Activated T-helper 1 cell treated with anti-CD3 and anti-CD28 coated beads, Interleukin-12 subunit alpha, Interleukin-12 subunit beta, Interleukin-2, Interleukin-4 antibody, amounts not matched to agents 30 ng/mL and 10 ng/mL and 1 ng/mL, durations not matched to agents 14 hours and 24 hours and 36 hours (primary cell): ENCODE measurements around the gene SERPIND1. TPM values are rescaled to one million over a fixed set of nuclear protein-coding genes. Genes with fewer than 3 reads are reported as not detected.
"Not testable (repeated sequence)": the region's sequence is repeated elsewhere in the genome, so short reads cannot be mapped to it uniquely, and the experiment has no call there.

Experiments
- DNase-seq: peaks from one replicate; pipeline ENCODE4 v3.0.0; 2021; ENCODE audit warnings: low spot score
- H3K27ac Mint-ChIP-seq: one replicate; pipeline ENCODE4 v1.8.0; 2021; ENCODE audit warnings: mild to moderate bottlenecking, mixed read lengths
- H3K27me3 Mint-ChIP-seq: one replicate; pipeline ENCODE4 v1.8.0; 2022; ENCODE audit warnings: mild to moderate bottlenecking, moderate library complexity, mixed read lengths; ENCODE audit not compliant: insufficient read depth
- H3K36me3 Mint-ChIP-seq: one replicate; pipeline ENCODE4 v1.8.0; 2021; ENCODE audit warnings: low read depth, mixed read lengths
- H3K4me1 Mint-ChIP-seq: one replicate; pipeline ENCODE4 v1.8.0; 2021; ENCODE audit warnings: low read depth, mixed read lengths
- H3K4me3 Mint-ChIP-seq: one replicate; pipeline ENCODE4 v1.8.0; 2021; ENCODE audit warnings: mild to moderate bottlenecking, moderate library complexity, mixed read lengths
- H3K9me3 Mint-ChIP-seq: one replicate; pipeline ENCODE4 v1.8.0; 2021; ENCODE audit warnings: mixed read lengths
- intact Hi-C: fragments of 100-400 bp; cut with micrococcal nuclease; formaldehyde crosslinking; loops from one replicate; pipeline ENCODE4 v1.15.1; 2024
- total RNA-seq: library from RNA; stranded (reverse); gene quantifications from 2 replicates; pipeline ENCODE4 v1.2.3, GENCODE V29; 2022

Gene SERPIND1
- total RNA-seq, 1 donor from 2014 or later, result not detected

DNA sequence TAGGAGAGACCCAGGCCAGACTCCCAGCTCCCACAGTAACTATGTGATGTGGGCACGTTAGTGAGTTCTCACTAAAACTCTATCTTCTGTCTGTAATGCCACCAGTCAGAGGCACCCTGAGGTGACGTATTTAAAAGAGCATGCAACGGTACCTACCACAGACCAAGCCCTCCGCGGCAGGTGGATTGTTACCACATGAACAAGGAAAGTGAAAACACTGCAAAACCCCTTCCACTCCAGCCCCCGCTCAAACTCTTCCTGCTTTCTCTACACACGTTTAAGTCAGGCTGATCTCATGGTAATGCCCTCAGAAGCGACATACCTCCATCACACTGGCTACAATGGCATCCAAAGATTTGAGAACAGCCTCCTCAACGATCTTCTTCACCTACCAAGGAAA is 36.7 kb downstream of the SERPIND1 start:
- no peak overlapping the region for H3K27ac Mint-ChIP-seq
- peaks cover 40% of the 10 kb centered on the region for H3K36me3 Mint-ChIP-seq
- peaks cover 15% of the 10 kb centered on the region for H3K4me1 Mint-ChIP-seq
- intact Hi-C loops, result no loop called here
- no peak overlapping the region for H3K4me3 Mint-ChIP-seq
- no peak for DNase-seq
- no peaks in the 10 kb centered on the region for H3K27me3 Mint-ChIP-seq
- H3K9me3 Mint-ChIP-seq, result no peaks in the 10 kb centered on the region

DNA sequence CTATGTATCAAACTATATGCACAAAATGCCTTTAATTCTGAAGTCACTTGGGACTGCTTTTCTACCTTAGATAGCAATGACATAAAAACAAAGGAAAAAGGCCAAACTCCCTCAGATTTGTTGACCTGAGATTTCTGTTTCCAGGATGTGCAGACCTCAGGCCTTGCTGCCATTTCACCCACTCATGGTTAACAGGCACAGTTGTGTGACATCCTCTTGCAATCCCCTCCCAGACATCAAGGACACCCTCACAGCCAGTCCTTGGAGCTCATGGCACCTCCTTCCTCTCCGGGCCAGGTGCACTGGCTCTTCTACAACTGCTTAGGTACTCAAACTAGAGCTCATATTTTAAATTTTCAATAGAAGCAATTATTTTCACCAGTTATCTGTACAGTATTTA is 37.3 kb downstream of the SERPIND1 start:
- Mint-ChIP-seq H3K27ac (peak overlapping the region; percentile 47), H3K36me3 (peaks cover 38% of the 10 kb centered on the region)

DNA sequence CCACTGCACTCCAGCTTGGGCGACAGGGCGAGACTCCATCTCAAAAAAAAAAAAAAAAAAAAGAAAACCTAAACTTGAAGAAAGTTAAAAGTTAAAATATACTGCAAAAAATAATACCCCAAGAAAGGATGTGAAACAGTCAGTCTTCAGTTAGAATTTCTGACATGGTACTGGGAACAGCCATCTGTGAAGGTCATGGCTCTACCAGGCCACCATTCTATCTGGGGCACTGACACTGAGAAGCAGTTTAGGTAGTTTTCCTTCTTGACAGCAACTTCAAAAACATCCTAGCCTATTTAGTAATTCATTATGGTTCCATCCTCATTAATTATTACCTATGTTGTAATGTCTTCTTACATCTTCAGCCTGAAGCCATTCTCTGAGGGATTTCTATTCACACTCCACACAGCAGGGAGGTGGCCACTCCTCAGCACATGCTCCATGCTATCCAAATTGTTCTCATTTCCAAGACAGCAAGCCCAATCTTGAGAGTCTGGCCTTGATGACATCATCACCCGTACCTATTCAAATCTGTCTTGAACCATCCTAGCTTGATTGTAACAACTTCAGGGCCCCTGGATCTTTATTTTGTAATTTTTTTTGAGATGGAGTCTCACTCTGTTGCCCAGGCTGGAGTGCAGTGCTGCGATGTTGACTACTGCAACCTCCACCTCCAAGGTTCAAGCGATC is 38.2 kb downstream of the SERPIND1 start:
- Mint-ChIP-seq H3K27ac (no peak overlapping the region), H3K27me3 (no peaks in the 10 kb centered on the region), H3K4me3 (no peak overlapping the region), H3K4me1 (peaks cover 15% of the 10 kb centered on the region), H3K9me3 (no peaks in the 10 kb centered on the region), H3K36me3 (peaks cover 42% of the 10 kb centered on the region)
- DNase-seq, result no peak
- intact Hi-C loops, result no loop called here

More for the DNA sequence above, 37.3 kb downstream of the SERPIND1 start:
- H3K4me3 Mint-ChIP-seq, result no peak overlapping the region
- H3K9me3 Mint-ChIP-seq, result no peaks in the 10 kb centered on the region
- peaks cover 15% of the 10 kb centered on the region for H3K4me1 Mint-ChIP-seq
- DNase-seq, result no peak
- intact Hi-C loops, result no loop called here
- no peaks in the 10 kb centered on the region for H3K27me3 Mint-ChIP-seq

DNA sequence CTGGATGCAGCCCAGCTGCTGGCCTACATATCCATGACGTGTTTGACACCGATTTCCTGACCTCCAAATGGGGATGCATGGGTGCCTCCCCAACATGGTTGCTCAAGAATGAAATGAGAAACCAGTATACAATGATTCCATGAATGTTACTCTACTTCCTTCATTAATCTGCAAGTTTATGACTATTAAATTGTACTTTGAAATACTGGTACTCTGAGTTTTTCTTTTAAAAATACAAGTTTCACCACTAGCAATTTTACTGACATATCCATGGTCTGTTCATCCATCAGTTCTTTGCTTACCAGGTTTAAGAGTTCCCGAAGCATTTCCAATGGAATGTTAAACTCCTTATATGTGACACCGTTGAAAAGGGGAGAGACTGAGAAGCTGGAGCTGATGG is 39.1 kb downstream of the SERPIND1 start:
- Mint-ChIP-seq H3K9me3 (no peaks in the 10 kb centered on the region), H3K4me3 (no peak overlapping the region), H3K27me3 (no peaks in the 10 kb centered on the region), H3K27ac (no peak overlapping the region), H3K4me1 (peaks cover 15% of the 10 kb centered on the region), H3K36me3 (peaks cover 38% of the 10 kb centered on the region)
- DNase-seq, result no peak
- intact Hi-C loops, result no loop called here

DNA sequence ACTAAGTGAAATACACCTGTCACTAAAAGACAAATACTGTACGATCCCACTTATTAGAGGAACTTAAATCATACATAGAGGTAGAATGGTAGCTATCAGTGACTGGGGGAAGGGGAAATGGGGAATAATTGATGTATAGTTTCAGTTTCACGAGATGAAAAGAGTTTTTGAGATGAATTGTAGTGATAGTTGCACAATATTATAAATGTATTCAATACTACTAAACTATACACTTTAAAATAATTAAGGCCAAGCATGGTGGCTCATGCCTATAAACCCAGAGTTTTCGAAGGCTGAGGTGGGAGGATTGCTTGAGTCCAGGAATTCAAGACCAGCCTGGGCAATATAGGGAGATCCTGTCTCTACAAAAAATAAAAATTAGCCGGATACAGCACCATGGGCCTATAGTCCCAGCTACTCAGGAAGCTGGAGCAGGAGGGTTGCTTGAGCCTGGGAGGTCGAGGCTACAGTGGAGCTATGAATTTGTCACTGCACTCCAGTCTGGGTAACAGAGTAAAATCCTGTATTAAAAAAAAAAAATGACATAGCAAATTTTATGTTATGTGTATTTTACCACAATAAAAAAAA is 40.4 kb downstream of the SERPIND1 start:
- no peaks in the 10 kb centered on the region for H3K9me3 Mint-ChIP-seq
- no peak overlapping the region for H3K27ac Mint-ChIP-seq
- peaks cover 43% of the 10 kb centered on the region for H3K36me3 Mint-ChIP-seq
- peaks cover 15% of the 10 kb centered on the region for H3K4me1 Mint-ChIP-seq
- no peak for DNase-seq
- H3K4me3 Mint-ChIP-seq, result no peak overlapping the region
- intact Hi-C loops, result no loop called here
- no peaks in the 10 kb centered on the region for H3K27me3 Mint-ChIP-seq

DNA sequence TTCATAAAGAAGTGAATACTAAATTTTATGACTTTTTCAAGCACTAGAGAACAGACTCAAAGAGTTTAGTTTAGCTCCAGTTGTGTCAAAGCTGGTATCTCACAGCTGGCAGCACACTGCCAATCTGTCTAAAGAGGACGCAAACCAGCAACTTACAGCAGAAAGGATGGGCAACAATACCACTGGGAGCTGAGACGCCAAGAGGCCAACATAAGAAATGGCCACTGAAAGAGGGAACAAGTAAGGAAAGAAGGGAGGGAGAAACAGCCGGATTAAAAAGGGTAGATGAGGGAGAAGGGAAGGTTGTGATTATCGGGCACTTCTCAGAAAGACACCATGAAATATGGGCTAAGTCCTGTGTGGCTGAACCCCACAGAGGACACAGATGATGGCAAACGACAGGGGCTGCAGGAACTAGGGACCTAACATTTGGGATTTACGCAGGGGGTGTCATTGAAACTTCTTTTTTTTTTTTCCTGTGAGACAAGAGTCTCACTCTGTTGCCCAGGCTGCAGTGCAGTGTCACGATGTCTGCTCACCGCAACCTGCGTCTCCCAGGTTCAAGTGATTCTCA is 41.7 kb downstream of the SERPIND1 start:
- no peak overlapping the region for H3K27ac Mint-ChIP-seq
- peaks cover 12% of the 10 kb centered on the region for H3K4me1 Mint-ChIP-seq
- H3K4me3 Mint-ChIP-seq, result no peak overlapping the region
- H3K36me3 Mint-ChIP-seq, result peaks cover 47% of the 10 kb centered on the region
- intact Hi-C loops, result no loop called here
- no peaks in the 10 kb centered on the region for H3K9me3 Mint-ChIP-seq
- no peaks in the 10 kb centered on the region for H3K27me3 Mint-ChIP-seq
- no peak for DNase-seq

DNA sequence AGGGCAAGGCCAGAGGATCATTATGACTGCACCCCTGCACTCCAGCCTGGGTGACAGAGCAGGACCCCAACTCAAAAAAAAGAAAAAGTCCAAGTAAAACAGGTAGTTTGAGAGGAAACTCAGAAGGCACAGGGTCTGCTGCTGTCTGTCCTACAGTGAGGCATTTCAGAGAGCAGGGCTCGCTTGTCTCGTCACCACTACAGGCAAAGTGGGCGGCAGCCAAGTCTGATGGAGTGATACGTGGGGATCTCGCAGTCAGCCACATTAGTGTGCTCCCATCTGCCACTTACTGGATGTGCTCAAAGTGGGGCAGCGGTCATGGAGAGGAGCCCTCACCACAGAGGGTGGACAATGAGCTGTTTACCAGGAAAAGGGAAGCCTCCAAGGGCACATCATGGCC is 42.6 kb downstream of the SERPIND1 start:
- peaks cover 2% of the 10 kb centered on the region for H3K4me1 Mint-ChIP-seq
- H3K27me3 Mint-ChIP-seq, result no peaks in the 10 kb centered on the region
- H3K4me3 Mint-ChIP-seq, result no peak overlapping the region
- H3K27ac Mint-ChIP-seq, result no peak overlapping the region
- no peak for DNase-seq
- no peaks in the 10 kb centered on the region for H3K9me3 Mint-ChIP-seq
- intact Hi-C loops, result no loop called here
- H3K36me3 Mint-ChIP-seq, result peaks cover 38% of the 10 kb centered on the region

DNA sequence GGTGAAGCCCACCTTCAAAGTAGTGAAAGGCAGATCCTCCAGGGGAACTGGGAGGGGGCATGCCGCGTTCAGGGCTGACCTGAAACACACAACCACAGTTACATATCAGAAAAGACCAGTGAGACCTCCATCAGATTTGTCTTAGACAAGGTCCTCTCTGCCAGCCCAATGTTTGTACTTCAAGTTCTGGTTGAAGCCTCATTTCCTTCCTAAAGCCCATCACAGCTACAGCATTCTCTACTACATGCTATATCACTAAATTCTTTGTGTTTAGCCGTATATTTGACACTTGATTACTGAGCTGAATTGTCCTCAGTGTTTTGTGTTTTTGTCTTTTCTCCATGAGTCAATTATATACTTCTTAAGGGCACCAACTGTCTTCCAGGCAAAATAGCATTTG is 44.6 kb downstream of the SERPIND1 start:
- Mint-ChIP-seq H3K27ac (no peak overlapping the region), H3K4me1 (no peaks in the 10 kb centered on the region), H3K36me3 (peaks cover 31% of the 10 kb centered on the region), H3K4me3 (no peak overlapping the region), H3K27me3 (no peaks in the 10 kb centered on the region), H3K9me3 (no peaks in the 10 kb centered on the region)
- intact Hi-C loops, result no loop called here
- no peak for DNase-seq

DNA sequence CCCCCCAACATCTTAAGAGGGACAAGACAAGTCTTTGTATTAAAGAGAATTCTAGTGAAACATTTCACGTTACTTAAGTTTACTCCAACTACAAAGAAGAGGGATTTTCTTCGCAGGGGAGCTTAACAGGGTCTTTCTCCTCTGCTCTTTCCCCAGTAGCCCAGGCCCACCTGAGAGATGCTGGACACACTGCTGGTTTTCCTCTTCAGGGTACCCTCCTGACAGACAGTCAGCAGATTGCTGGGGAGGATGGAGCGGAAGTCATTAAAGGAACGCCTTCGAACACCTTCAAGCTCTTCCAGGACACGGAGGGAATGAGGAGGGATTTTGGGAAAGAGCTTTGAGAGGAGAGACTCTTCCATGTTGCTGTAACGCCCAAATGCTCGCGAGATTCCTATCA is 45.6 kb downstream of the SERPIND1 start:
- H3K4me3 Mint-ChIP-seq, result no peak overlapping the region
- no peaks in the 10 kb centered on the region for H3K27me3 Mint-ChIP-seq
- H3K27ac Mint-ChIP-seq, result no peak overlapping the region
- H3K9me3 Mint-ChIP-seq, result no peaks in the 10 kb centered on the region
- intact Hi-C loops, result no loop called here
- H3K36me3 Mint-ChIP-seq, result peaks cover 32% of the 10 kb centered on the region
- no peaks in the 10 kb centered on the region for H3K4me1 Mint-ChIP-seq
- no peak for DNase-seq

DNA sequence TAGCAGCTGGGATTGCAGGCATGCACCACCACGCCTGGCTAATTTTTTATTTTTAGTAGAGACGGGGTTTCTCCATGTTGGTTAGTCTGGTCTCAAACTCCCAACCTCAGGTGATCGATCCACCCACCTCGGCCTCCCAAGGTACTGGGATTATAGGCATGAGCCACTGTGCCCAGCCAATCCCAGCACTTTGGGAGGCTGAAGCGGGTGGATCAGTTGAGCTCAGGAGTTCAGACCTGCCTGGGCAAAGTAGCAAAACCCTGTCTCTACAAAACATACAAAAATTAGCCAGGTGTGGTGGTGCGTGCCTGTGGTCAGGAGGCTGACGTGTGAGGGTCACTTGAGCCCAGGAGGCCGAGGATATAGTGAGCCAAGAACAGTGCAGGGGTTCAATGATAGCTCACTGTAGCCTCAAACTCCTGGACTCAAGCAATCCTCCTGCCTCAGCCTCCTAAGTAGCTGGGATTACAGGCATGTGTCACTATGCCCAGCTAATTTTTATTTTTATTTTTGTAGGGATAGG is 47.9 kb downstream of the SERPIND1 start:
- intact Hi-C loops, DNase-seq, H3K9me3 Mint-ChIP-seq, H3K27me3 Mint-ChIP-seq, H3K4me3 Mint-ChIP-seq, H3K27ac Mint-ChIP-seq, H3K4me1 Mint-ChIP-seq: not testable (repeated sequence)
- peaks cover 26% of the 10 kb centered on the region for H3K36me3 Mint-ChIP-seq

DNA sequence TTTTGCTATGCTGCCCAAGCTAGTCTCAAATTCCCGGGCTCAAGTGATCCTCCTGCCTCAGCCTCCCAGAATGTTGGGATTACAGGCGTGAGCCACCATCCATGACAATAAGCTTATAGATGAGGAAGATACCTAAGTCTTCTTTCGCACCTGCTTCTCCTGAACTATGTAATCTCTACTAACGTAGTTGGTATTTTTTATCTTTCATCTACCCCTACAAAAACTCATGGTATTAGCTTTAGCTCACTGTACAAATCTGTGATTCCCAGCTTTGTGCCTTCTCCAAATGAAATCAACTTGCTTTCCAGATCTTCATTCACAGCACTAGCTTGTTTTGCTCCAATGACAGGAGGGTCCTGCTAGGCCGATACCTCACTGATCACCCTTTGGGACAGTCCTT is 48.3 kb downstream of the SERPIND1 start:
- no peak overlapping the region for H3K27ac Mint-ChIP-seq
- H3K36me3 Mint-ChIP-seq, result peaks cover 26% of the 10 kb centered on the region
- intact Hi-C loops, result no loop called here

DNA sequence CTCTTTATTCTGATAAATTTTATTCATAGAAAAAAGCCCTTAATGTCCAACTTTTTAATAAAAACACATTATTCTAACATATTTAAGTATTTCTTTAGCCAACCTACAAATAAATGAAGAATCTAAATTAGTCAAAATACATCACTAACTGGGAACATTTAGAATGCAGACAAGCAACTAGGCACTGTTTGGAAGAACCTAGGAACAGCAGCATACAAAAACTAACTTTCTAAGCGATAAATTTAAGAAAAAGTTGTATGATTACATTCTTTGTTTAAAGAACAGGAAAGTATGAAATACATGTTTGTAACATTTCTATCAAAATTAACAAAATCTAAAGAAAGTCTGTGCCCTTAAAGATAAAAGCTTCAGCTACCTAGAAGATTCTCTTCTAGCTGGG is 49.4 kb downstream of the SERPIND1 start:
- Mint-ChIP-seq H3K36me3 (peaks cover 26% of the 10 kb centered on the region), H3K27me3 (no peaks in the 10 kb centered on the region), H3K4me1 (no peaks in the 10 kb centered on the region), H3K27ac (no peak overlapping the region), H3K4me3 (no peak overlapping the region), H3K9me3 (no peaks in the 10 kb centered on the region)
- intact Hi-C loops, result no loop called here
- no peak for DNase-seq

More for the DNA sequence above, 48.3 kb downstream of the SERPIND1 start:
- Mint-ChIP-seq H3K4me3 (no peak overlapping the region), H3K4me1 (no peaks in the 10 kb centered on the region), H3K27me3 (no peaks in the 10 kb centered on the region), H3K9me3 (no peaks in the 10 kb centered on the region)
- no peak for DNase-seq

DNA sequence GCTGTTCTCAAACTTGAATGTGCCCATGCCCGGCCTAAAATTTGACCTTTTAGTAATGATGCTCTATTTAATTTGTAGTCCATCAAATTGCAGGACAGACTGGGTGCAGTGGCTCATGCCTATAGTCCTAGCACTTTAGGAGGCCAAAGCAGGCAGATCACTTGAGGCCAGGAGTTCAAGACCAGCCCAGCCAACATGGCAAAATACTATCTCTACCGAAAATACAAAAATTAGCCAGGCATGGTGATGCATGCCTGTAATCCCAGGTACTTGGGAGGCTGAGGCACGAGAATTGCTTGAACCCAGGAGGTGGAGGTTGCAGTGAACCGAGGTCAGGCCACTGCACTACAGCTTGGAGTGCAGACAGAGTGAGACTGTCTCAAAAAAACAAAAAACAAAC is 51.3 kb downstream of the SERPIND1 start:
- H3K4me1 Mint-ChIP-seq, H3K27me3 Mint-ChIP-seq, intact Hi-C loops, H3K4me3 Mint-ChIP-seq, H3K27ac Mint-ChIP-seq, DNase-seq, H3K9me3 Mint-ChIP-seq: not testable (repeated sequence)
- peaks cover 22% of the 10 kb centered on the region for H3K36me3 Mint-ChIP-seq
